Measurements from ENCODE around the gene ROCK2. TPM values are rescaled to one million over a fixed set of nuclear protein-coding genes. Genes with fewer than 3 reads are reported as not detected.

ROCK2 gene
- polyA plus RNA-seq, 3 donors, result 2.8 to 10.2 (median 4.3) TPM

DNA sequence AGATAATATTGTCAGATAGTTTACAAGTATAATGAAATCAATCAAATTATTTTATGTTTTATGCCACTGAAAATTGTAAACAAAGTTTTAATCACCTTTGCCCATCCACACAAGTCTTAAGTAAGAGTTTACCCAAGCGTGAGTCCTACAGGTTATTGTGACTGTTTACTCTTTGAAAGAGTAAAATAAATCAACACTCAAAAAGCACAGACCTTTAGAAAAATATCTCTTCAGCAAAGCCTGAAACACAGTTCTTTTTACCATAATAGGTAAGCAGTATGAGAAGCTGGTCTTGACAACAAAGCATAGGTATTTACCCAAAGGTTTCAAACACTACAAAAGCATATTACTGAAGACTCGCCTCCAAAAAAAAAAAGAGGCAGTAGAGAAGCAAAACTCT lies 3.7 kb downstream of the ROCK2 start:
- H3K27ac ChIP-seq (ENCODE audit: low read depth in 1 of 2, low read length in 2 of 2), result no peak overlapping the region
- WGBS (ENCODE audit: insufficient coverage), result 100% methylated on average over 1 of the region's 2 CpGs
- H3K4me1 ChIP-seq (ENCODE audit: control insufficient read depth in 1 of 2, insufficient read depth in 2 of 2, low read length in 2 of 2), result peaks cover 23% of the 10 kb centered on the region in 2 donors
- peaks cover 0 to 2% (median 0%) of the 10 kb centered on the region in 3 donors for H3K27me3 Mint-ChIP-seq (ENCODE audit: low read depth in 3 of 3)
- H3K9me3 ChIP-seq (replicated peaks in 1 of 2; ENCODE audit: control insufficient read depth in 1 of 2, insufficient read depth in 1 of 2, low read length in 2 of 2), result no peaks in the 10 kb centered on the region
- intact Hi-C loops (cut with micrococcal nuclease), result loop anchor here (5.0 to 10.0 kb wide), 2 partner anchors 183 to 186 kb away; partner anchors contain the start of gene SLC66A3 (in 2 of the 2)
- peaks cover 35% of the 10 kb centered on the region for H3K4me1 Mint-ChIP-seq
- H3K4me2 ChIP-seq (replicated peaks; ENCODE audit: extremely low read depth, low read length, poor library complexity, severe bottlenecking), result no peak overlapping the region
- H3K36me3 Mint-ChIP-seq, result no peaks in the 10 kb centered on the region
- no peak overlapping the region for H3K4me3 ChIP-seq (replicated peaks in 1 of 3; ENCODE audit: low read depth in 2 of 3, low read length in 3 of 3)
- H3K4me3 Mint-ChIP-seq, result no peak overlapping the region
- no peaks in the 10 kb centered on the region for H3K27me3 ChIP-seq (ENCODE audit: control insufficient read depth in 2 of 2, insufficient read depth in 2 of 2, low read length in 2 of 2)
- H3K36me3 ChIP-seq (replicated peaks in 1 of 2; ENCODE audit: control insufficient read depth in 1 of 2, insufficient read depth in 2 of 2, low read length in 2 of 2), result no peaks in the 10 kb centered on the region
- H3K9ac ChIP-seq (ENCODE audit: insufficient read depth, low read length, poor library complexity, severe bottlenecking), result no peak overlapping the region
- peaks cover 73% of the 10 kb centered on the region for H4K20me1 ChIP-seq (ENCODE audit: insufficient read depth, low read length)
- H2AFZ ChIP-seq (ENCODE audit: insufficient read depth, low read depth, low read length, poor library complexity, severe bottlenecking), result no peak overlapping the region
- DNase-seq, result no peak
- H3K9me3 Mint-ChIP-seq, result no peaks in the 10 kb centered on the region
- H3K79me2 ChIP-seq (ENCODE audit: insufficient read depth, low read length), result peaks cover 87% of the 10 kb centered on the region
- no peak overlapping the region for H3K27ac Mint-ChIP-seq
- TF ChIP-seq, protein P1, sequence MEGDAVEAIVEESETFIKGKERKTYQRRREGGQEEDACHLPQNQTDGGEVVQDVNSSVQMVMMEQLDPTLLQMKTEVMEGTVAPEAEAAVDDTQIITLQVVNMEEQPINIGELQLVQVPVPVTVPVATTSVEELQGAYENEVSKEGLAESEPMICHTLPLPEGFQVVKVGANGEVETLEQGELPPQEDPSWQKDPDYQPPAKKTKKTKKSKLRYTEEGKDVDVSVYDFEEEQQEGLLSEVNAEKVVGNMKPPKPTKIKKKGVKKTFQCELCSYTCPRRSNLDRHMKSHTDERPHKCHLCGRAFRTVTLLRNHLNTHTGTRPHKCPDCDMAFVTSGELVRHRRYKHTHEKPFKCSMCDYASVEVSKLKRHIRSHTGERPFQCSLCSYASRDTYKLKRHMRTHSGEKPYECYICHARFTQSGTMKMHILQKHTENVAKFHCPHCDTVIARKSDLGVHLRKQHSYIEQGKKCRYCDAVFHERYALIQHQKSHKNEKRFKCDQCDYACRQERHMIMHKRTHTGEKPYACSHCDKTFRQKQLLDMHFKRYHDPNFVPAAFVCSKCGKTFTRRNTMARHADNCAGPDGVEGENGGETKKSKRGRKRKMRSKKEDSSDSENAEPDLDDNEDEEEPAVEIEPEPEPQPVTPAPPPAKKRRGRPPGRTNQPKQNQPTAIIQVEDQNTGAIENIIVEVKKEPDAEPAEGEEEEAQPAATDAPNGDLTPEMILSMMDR (IDR thresholded peaks at IDR 0.05), result no peak

DNA sequence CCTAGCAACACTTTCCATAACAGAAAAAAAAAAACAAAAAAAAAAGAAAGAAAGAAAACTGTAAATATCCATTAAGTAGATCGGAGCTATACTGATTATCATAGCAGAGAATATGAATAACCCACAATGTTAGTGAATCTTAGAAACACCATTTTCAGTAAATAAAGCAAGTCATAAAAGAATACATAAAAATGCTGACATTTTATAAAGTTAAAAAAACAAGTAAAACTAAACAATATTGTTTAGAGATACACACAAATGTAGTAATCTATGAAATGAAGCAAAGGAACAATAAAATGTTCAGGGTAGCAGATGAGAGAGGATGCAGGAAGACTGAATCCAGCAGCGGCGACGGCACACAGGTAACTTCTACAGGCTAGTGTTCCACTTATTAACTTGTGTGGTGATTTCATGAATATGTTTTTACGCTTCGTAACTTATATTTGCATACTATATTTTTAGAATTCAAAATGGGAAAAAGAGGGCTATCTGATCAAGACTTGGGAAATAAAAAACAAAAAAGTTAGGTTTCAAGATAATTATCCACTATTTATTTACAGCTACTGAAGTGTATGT lies 4.8 kb downstream of the ROCK2 start:
- H3K27me3 ChIP-seq (ENCODE audit: control insufficient read depth in 2 of 2, insufficient read depth in 2 of 2, low read length in 2 of 2), result no peaks in the 10 kb centered on the region
- peaks cover 15 to 19% of the 10 kb centered on the region in 2 donors for H3K4me1 ChIP-seq (ENCODE audit: control insufficient read depth in 1 of 2, insufficient read depth in 2 of 2, low read length in 2 of 2)
- no peaks in the 10 kb centered on the region for H3K36me3 ChIP-seq (replicated peaks in 1 of 2; ENCODE audit: control insufficient read depth in 1 of 2, insufficient read depth in 2 of 2, low read length in 2 of 2)
- Mint-ChIP-seq H3K36me3 (no peaks in the 10 kb centered on the region), H3K4me3 (no peak overlapping the region), H3K27ac (no peak overlapping the region), H3K4me1 (peaks cover 32% of the 10 kb centered on the region), H3K9me3 (no peaks in the 10 kb centered on the region), H3K27me3 (ENCODE audit: low read depth in 3 of 3) (peaks cover 0 to 2% (median 0%) of the 10 kb centered on the region in 3 donors)
- TF ChIP-seq, protein P1 (IDR thresholded peaks at IDR 0.05), result no peak
- H3K4me2 ChIP-seq (replicated peaks; ENCODE audit: extremely low read depth, low read length, poor library complexity, severe bottlenecking), result no peak overlapping the region
- H2AFZ ChIP-seq (ENCODE audit: insufficient read depth, low read depth, low read length, poor library complexity, severe bottlenecking), result no peak overlapping the region
- H3K27ac ChIP-seq (ENCODE audit: low read depth in 1 of 2, low read length in 2 of 2), result no peak overlapping the region
- no peak overlapping the region for H3K4me3 ChIP-seq (replicated peaks in 1 of 3; ENCODE audit: low read depth in 2 of 3, low read length in 3 of 3)
- no peaks in the 10 kb centered on the region for H3K9me3 ChIP-seq (replicated peaks in 1 of 2; ENCODE audit: control insufficient read depth in 1 of 2, insufficient read depth in 1 of 2, low read length in 2 of 2)
- peaks cover 84% of the 10 kb centered on the region for H4K20me1 ChIP-seq (ENCODE audit: insufficient read depth, low read length)
- H3K9ac ChIP-seq (ENCODE audit: insufficient read depth, low read length, poor library complexity, severe bottlenecking), result no peak overlapping the region
- H3K79me2 ChIP-seq (ENCODE audit: insufficient read depth, low read length), result peaks cover 98% of the 10 kb centered on the region
- DNase-seq, result no peak
- intact Hi-C loops (cut with micrococcal nuclease), result loop anchor here (5.0 to 10.0 kb wide), 2 partner anchors 182 to 185 kb away; partner anchors contain the start of gene SLC66A3 (in 2 of the 2)
- WGBS (ENCODE audit: insufficient coverage), result no CpG with 5 or more reads among the region's 6 CpGs
